Activated CD8-positive, alpha-beta T cell treated with anti-CD3 and anti-CD28 coated beads for 36 hours (primary cell): ENCODE results near the gene INSIG1. TPM values are rescaled to one million over a fixed set of nuclear protein-coding genes. Genes with fewer than 3 reads are reported as not detected.

Source experiments
- ATAC-seq: fragments of 200-7000 bp; cut with Tn5 transposase; one replicate; pipeline ENCODE4 v1.10.0; 2021; ENCODE audit warnings: mild to moderate bottlenecking, moderate library complexity
- CTCF ChIA-PET: fragments of 350-600 bp; sonication (Branson Sonifier 250); formaldehyde crosslinking; loops from one replicate; lab custom pipeline; 2021; ENCODE audit warnings: antibody characterized with exemption; lab: Charles Lee
- POLR2A ChIA-PET: fragments of 350-600 bp; sonication (Branson Sonifier 250); formaldehyde crosslinking; loops from one replicate; lab custom pipeline; 2021; ENCODE audit warnings: antibody characterized with exemption; lab: Charles Lee
- DNase-seq: peaks from one replicate; pipeline ENCODE4 v3.0.0-alpha.2; 2020
- H3K27ac Mint-ChIP-seq: one replicate; pipeline ENCODE4 v1.8.0; 2021; ENCODE audit warnings: mild to moderate bottlenecking, mixed read lengths
- H3K27me3 Mint-ChIP-seq: one replicate; pipeline ENCODE4 v1.8.0; 2021; ENCODE audit warnings: mixed read lengths
- H3K36me3 Mint-ChIP-seq: one replicate; pipeline ENCODE4 v1.8.0; 2021; ENCODE audit warnings: low read depth, mixed read lengths
- H3K4me1 Mint-ChIP-seq: one replicate; pipeline ENCODE4 v1.8.0; 2021; ENCODE audit warnings: low read depth, mixed read lengths
- H3K4me3 Mint-ChIP-seq: one replicate; pipeline ENCODE4 v1.8.0; 2021; ENCODE audit warnings: mild to moderate bottlenecking, moderate library complexity, mixed read lengths
- H3K9me3 Mint-ChIP-seq: one replicate; pipeline ENCODE4 v1.8.0; 2021; ENCODE audit warnings: mixed read lengths
- CTCF ChIP-seq: fragments of 200-600 bp; IDR thresholded peaks from one replicate; pipeline ENCODE4 v1.8.0; 2022; ENCODE audit warnings: antibody characterized with exemption, mild to moderate bottlenecking
- intact Hi-C: fragments of 100-400 bp; cut with micrococcal nuclease; formaldehyde crosslinking; loops from one replicate; pipeline ENCODE4 v1.10.0; 2022
- total RNA-seq, 2 experiments: library from RNA; stranded (reverse); gene quantifications; one replicate each; pipeline ENCODE4 v1.2.3, GENCODE V29; 2021

Gene INSIG1
- total RNA-seq: 10 to 100 TPM; 92.2 to 98.0 TPM

DNA sequence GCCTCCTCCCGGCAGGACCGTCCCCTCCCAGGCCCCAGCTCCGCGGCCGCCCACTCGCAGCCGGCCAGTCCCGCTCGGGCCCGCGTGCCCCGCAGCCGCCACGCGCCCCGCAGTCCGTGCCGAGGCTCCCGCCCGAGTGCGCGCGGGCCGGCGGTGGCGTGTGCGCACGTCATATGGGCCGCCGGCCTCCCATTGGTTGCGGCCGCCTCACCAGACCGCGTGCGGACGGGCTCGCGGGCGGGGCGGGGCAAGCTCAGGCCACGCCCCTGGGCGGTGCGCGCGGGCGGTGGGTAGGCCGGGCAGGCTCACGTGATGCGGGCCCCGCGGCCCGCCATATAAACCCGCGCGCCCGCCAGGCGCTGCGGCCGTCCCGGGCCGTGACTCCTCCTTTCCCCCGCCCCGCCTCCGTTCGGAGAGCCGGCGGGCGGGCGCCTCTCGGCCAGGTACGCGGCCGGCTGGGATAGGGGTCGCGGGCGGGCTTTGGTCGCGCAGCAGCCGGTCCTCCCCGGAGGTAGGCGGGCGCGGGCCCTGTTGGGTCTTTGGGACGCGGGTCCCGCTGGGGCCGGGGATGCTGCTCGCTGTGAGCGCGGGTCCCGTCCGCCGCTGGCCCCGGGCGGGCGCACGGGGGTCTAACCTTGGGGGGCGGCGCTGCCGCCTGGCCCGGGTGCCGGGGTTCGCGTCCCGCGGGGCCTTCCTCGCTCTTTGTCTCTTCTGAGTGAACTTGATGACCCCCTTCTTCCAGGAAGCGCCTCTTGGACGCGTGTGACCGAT lies at the start of gene INSIG1:
TSS of gene INSIG1 (plus strand) at position 362 of the 771 bp plus-strand sequence. CDS start at position 770, 408 bp downstream.
- ChIA-PET POLR2A (interaction anchor here (0.9 to 4.9 kb wide), 13 partner anchors 10 to 370 kb away, joined by 3 to 48 read pairs (median 4); partner anchors contain the start of genes PAXIP1 and RBM33), CTCF (interaction anchor here (1.3 to 7.3 kb wide), 6 partner anchors 13 to 383 kb away, joined by 3 to 49 read pairs (median 9); no protein-coding TSS in a partner anchor)
- no peak for TF ChIP-seq CTCF
- Mint-ChIP-seq H3K27me3 (no peaks in the 10 kb centered on the region), H3K4me1 (peaks cover 36% of the 10 kb centered on the region), H3K36me3 (peaks cover 38% of the 10 kb centered on the region), H3K9me3 (peaks cover 1% of the 10 kb centered on the region), H3K27ac (peak within 1 kb of the TSS; percentile 93), H3K4me3 (peak within 1 kb of the TSS; percentile 96)
- intact Hi-C loops: loop anchor here (2.0 to 5.0 kb wide), 2 partner anchors 45 to 370 kb away; no protein-coding TSS in a partner anchor
- DNase-seq (peak; percentile 89), ATAC-seq (peak; percentile 62)

DNA sequence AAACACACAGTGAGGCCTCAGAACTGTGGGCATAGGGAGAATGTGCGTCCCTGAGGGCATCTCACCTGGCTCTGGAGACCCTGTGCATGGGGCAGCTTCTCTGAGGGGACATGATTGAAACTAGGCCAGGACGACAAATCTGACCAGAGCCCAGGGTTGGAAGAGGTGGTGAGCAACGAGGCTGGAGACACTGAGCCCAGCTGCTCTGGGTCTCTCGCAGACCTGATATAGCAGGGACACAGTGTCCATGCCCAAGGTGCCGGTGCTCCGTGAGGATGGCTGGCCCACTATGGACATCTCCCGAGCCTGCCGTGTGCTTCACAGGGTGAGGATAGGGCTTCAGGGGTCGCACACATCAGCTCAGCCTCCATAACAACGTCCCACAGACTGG lies 49.3 kb upstream of the INSIG1 start:
- TF ChIP-seq CTCF: no peak
- ChIA-PET POLR2A (interaction anchor here (1.2 kb wide), 1 partner anchor 9 kb away, joined by 3 read pairs; no protein-coding TSS in a partner anchor), CTCF (no interaction called here)
- intact Hi-C loops: no loop called here
- Mint-ChIP-seq H3K27ac (no peak overlapping the region), H3K27me3 (peaks cover 4% of the 10 kb centered on the region), H3K4me1 (no peaks in the 10 kb centered on the region), H3K36me3 (no peaks in the 10 kb centered on the region), H3K4me3 (no peak overlapping the region), H3K9me3 (peaks cover 2% of the 10 kb centered on the region)
- DNase-seq (no peak), ATAC-seq (no peak)

DNA sequence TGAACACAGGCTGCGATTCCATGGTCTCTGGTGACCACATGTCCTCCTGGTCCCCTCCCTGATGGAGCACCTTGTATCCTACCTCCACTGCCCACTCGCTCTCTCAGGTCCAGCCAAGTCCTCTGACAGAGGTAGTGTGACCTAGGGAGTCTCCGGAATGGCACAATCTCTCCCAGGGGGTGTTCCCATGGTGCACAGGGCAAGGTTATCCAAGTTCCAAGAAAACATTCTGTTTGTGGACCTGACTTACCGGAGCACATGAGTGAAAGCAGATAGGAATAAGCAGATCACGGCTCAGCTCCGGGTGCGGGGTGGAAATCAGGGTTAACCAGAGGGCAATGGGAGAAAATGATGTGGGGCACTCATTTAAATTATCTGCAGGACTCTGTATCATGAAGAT lies 45.8 kb upstream of the INSIG1 start:
- Mint-ChIP-seq H3K27ac (no peak overlapping the region), H3K4me1 (peaks cover 7% of the 10 kb centered on the region), H3K9me3 (no peaks in the 10 kb centered on the region), H3K4me3 (no peak overlapping the region), H3K36me3 (no peaks in the 10 kb centered on the region), H3K27me3 (peaks cover 7% of the 10 kb centered on the region)
- DNase-seq: no peak
- intact Hi-C loops: no loop called here
- POLR2A ChIA-PET: no interaction called here
- CTCF ChIA-PET: no interaction called here
- no peak for ATAC-seq
- TF ChIP-seq CTCF: no peak

DNA sequence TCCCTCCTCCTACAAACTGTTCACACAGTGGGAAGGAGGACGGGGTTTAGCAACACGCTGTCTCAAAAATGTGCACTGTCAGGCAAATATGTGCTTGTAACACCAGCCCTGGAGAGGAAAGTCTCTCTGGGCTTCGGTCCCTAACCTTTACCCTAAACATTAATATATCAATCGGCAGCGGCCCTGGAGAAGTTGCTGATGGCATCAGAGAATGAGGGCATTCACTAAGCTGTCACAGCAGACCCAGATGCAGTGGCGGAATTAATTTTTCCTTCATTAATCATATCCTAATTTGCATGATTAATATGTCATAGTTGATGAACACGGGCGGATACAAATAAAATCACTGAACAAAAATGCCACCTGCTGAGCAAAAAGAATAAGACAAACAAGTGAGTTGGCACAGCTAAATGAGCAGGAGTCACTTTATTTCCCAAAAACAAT lies 45.2 kb upstream of the INSIG1 start:
- TF ChIP-seq CTCF: no peak
- ATAC-seq: no peak
- intact Hi-C loops: no loop called here
- Mint-ChIP-seq H3K36me3 (no peaks in the 10 kb centered on the region), H3K27ac (no peak overlapping the region), H3K4me1 (peaks cover 9% of the 10 kb centered on the region), H3K9me3 (no peaks in the 10 kb centered on the region), H3K27me3 (peaks cover 7% of the 10 kb centered on the region), H3K4me3 (no peak overlapping the region)
- POLR2A ChIA-PET: no interaction called here
- CTCF ChIA-PET: no interaction called here
- no peak for DNase-seq

DNA sequence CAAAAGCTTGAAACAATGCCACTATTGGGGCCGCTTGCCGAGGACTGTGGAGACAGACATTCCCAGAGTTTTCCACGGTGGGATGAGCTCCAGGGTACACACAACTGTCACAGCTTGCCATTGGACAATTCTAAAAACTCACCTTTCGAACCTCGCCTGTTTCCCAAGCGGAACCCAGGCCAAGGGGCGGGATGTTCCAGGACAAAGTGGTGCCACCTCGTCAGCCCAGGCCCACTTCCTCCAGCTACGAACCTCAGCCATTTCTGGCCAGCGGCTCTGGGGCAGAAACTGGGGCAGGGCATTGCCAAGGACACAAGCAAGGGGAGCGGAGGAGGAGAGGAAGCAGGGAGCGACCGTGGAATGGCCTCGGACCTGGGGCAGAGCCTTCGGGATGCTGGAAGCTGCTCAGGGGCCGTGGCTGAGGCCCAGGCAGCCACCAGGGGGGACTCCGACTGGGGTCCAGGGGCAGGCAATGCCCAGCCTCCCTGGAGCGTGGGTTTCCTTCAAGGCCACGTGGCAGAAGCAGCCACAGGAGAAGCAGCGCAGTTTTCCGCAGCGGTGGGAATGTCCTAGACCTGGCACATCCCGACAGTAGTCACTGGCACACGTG lies 44.7 kb upstream of the INSIG1 start:
- intact Hi-C loops: no loop called here
- Mint-ChIP-seq H3K27me3 (peaks cover 7% of the 10 kb centered on the region), H3K4me1 (peaks cover 9% of the 10 kb centered on the region), H3K36me3 (no peaks in the 10 kb centered on the region), H3K9me3 (no peaks in the 10 kb centered on the region), H3K4me3 (no peak overlapping the region), H3K27ac (no peak overlapping the region)
- ChIA-PET CTCF (no interaction called here), POLR2A (no interaction called here)
- no peak for TF ChIP-seq CTCF
- DNase-seq (no peak), ATAC-seq (no peak)
